ENCODE data around the gene TBC1D25.
"Not testable (repeated sequence)": the region's sequence is repeated elsewhere in the genome, so short reads cannot be mapped to it uniquely, and the experiment has no call there.

The TBC1D25 gene

GRCh38 chrX:48520455-48520854 is 19.1 kb upstream of the TBC1D25 start:
- no peak for ATAC-seq (ENCODE audit: low read depth)
- Histone ChIP-seq H3K4me1 (ENCODE audit: insufficient read depth, poor library complexity, severe bottlenecking) (peaks cover 3% of the 10 kb centered on the region), H3K27me3 (ENCODE audit: insufficient read depth, poor library complexity, severe bottlenecking) (no peaks in the 10 kb centered on the region), H3K4me3 (ENCODE audit: severe bottlenecking) (no peak overlapping the region), H3K27ac (ENCODE audit: poor library complexity, severe bottlenecking) (peak overlapping the region; percentile 72), H3K9me3 (ENCODE audit: severe bottlenecking) (no peaks in the 10 kb centered on the region), H3K36me3 (ENCODE audit: low read depth) (peaks cover 39% of the 10 kb centered on the region)
- no peak for DNase-seq (ENCODE audit: low spot score)
- TF ChIP-seq CTCF (IDR thresholded peaks at IDR 0.05; ENCODE audit: poor library complexity, severe bottlenecking) = no peak

GRCh38 chrX:48520976-48521352 is 18.6 kb upstream of the TBC1D25 start:
- DNase-seq (ENCODE audit: low spot score) = no peak
- peak overlapping the region; percentile 59 for H3K4me3 ChIP-seq (ENCODE audit: severe bottlenecking)
- H3K9me3 ChIP-seq (ENCODE audit: severe bottlenecking) = no peaks in the 10 kb centered on the region
- no peaks in the 10 kb centered on the region for H3K27me3 ChIP-seq (ENCODE audit: insufficient read depth, poor library complexity, severe bottlenecking)
- H3K4me1 ChIP-seq (ENCODE audit: insufficient read depth, poor library complexity, severe bottlenecking) = peaks cover 3% of the 10 kb centered on the region
- no peak for TF ChIP-seq CTCF (IDR thresholded peaks at IDR 0.05; ENCODE audit: poor library complexity, severe bottlenecking)
- peaks cover 44% of the 10 kb centered on the region for H3K36me3 ChIP-seq (ENCODE audit: low read depth)
- H3K27ac ChIP-seq (ENCODE audit: poor library complexity, severe bottlenecking) = peak overlapping the region; percentile 72
- ATAC-seq (ENCODE audit: low read depth) = peak; percentile 3; the same call in 1 of the 3 replicates

GRCh38 chrX:48521353-48522243 is 17.9 kb upstream of the TBC1D25 start, which contains the start of gene EBP:
Gene EBP (plus strand): TSS chrX:48521808. CDS start chrX:48523772, 1,964 bp downstream.
- H3K27ac ChIP-seq (ENCODE audit: poor library complexity, severe bottlenecking) = peak within 1 kb of the TSS; percentile 72
- H3K4me3 ChIP-seq (ENCODE audit: severe bottlenecking) = peak within 1 kb of the TSS; percentile 59
- peaks cover 43% of the 10 kb centered on the region for H3K36me3 ChIP-seq (ENCODE audit: low read depth)
- H3K4me1 ChIP-seq (ENCODE audit: insufficient read depth, poor library complexity, severe bottlenecking) = peaks cover 3% of the 10 kb centered on the region
- TF ChIP-seq CTCF (IDR thresholded peaks at IDR 0.05; ENCODE audit: poor library complexity, severe bottlenecking) = no peak
- peak; percentile 90 for DNase-seq (ENCODE audit: low spot score)
- H3K27me3 ChIP-seq (ENCODE audit: insufficient read depth, poor library complexity, severe bottlenecking) = no peaks in the 10 kb centered on the region
- ATAC-seq (ENCODE audit: low read depth) = peak; percentile 96
- no peaks in the 10 kb centered on the region for H3K9me3 ChIP-seq (ENCODE audit: severe bottlenecking)

- peak overlapping the region; percentile 59 for H3K4me3 ChIP-seq (ENCODE audit: severe bottlenecking)
- H3K4me1 ChIP-seq (ENCODE audit: insufficient read depth, poor library complexity, severe bottlenecking) = peaks cover 3% of the 10 kb centered on the region
- no peaks in the 10 kb centered on the region for H3K9me3 ChIP-seq (ENCODE audit: severe bottlenecking)
- ATAC-seq (ENCODE audit: low read depth) = no peak
- H3K27me3 ChIP-seq (ENCODE audit: insufficient read depth, poor library complexity, severe bottlenecking) = no peaks in the 10 kb centered on the region
- no peak for TF ChIP-seq CTCF (IDR thresholded peaks at IDR 0.05; ENCODE audit: poor library complexity, severe bottlenecking)
- H3K36me3 ChIP-seq (ENCODE audit: low read depth) = peaks cover 50% of the 10 kb centered on the region
- no peak for DNase-seq (ENCODE audit: low spot score)
- peak overlapping the region; percentile 72 for H3K27ac ChIP-seq (ENCODE audit: poor library complexity, severe bottlenecking)
These were observed 17.2 kb upstream of the TBC1D25 start for GRCh38 chrX:48522291-48522690.

- Histone ChIP-seq H3K27ac (ENCODE audit: poor library complexity, severe bottlenecking) (no peak overlapping the region), H3K36me3 (ENCODE audit: low read depth) (peaks cover 63% of the 10 kb centered on the region), H3K27me3 (ENCODE audit: insufficient read depth, poor library complexity, severe bottlenecking) (no peaks in the 10 kb centered on the region), H3K9me3 (ENCODE audit: severe bottlenecking) (no peaks in the 10 kb centered on the region), H3K4me1 (ENCODE audit: insufficient read depth, poor library complexity, severe bottlenecking) (peaks cover 3% of the 10 kb centered on the region), H3K4me3 (ENCODE audit: severe bottlenecking) (no peak overlapping the region)
- no peak for TF ChIP-seq CTCF (IDR thresholded peaks at IDR 0.05; ENCODE audit: poor library complexity, severe bottlenecking)
- ATAC-seq (ENCODE audit: low read depth) = no peak
- no peak for DNase-seq (ENCODE audit: low spot score)
These were observed 15.8 kb upstream of the TBC1D25 start for GRCh38 chrX:48523682-48524081.

GRCh38 chrX:48525853-48526252 is 13.7 kb upstream of the TBC1D25 start:
- H3K4me1 ChIP-seq (ENCODE audit: insufficient read depth, poor library complexity, severe bottlenecking); ATAC-seq (ENCODE audit: low read depth); H3K4me3 ChIP-seq (ENCODE audit: severe bottlenecking); H3K9me3 ChIP-seq (ENCODE audit: severe bottlenecking); H3K27ac ChIP-seq (ENCODE audit: poor library complexity, severe bottlenecking); DNase-seq (ENCODE audit: low spot score); H3K27me3 ChIP-seq (ENCODE audit: insufficient read depth, poor library complexity, severe bottlenecking): not testable (repeated sequence)
- peaks cover 63% of the 10 kb centered on the region for H3K36me3 ChIP-seq (ENCODE audit: low read depth)
